GM12878 (cell line): ENCODE data around the gene SLC9C2. TPM values are rescaled to one million over a fixed set of nuclear protein-coding genes. Genes with fewer than 3 reads are reported as not detected.

Experiments used
- ATAC-seq: fragments of 200-7000 bp; cut with Tn5 transposase; 3 replicates; pipeline ENCODE4 v1.9.1; 2020; ENCODE audit warnings: mild to moderate bottlenecking, moderate library complexity
- BruUV-seq: library from RNA; stranded (reverse); fragments of 400-500 nt; replicated peaks from 2 replicates; lab custom pipeline; 2021; lab: Mats Ljungman, UMichigan
- CTCF ChIA-PET: fragments of 300-600 bp; sonication (Branson Sonifier 250); formaldehyde crosslinking; extraction: SDS; loops from one replicate; lab custom pipeline; 2021; ENCODE audit warnings: inconsistent platforms; lab: Yijun Ruan, JAX
- POLR2A ChIA-PET: fragments of 350-600 bp; formaldehyde crosslinking; extraction: SDS; loops from one replicate; lab custom pipeline; 2021; ENCODE audit warnings: inconsistent platforms; lab: Charles Lee
- RAD21 ChIA-PET: fragments of 300-600 bp; sonication (Branson Sonifier 250); formaldehyde crosslinking; loops from one replicate; lab custom pipeline; 2023; ENCODE audit warnings: antibody characterized with exemption; ENCODE audit not compliant: unreplicated experiment; lab: Charles Lee
- SMC1A ChIA-PET: fragments of 300-600 bp; sonication (Branson Sonifier 250); formaldehyde crosslinking; loops from one replicate; lab custom pipeline; 2023; ENCODE audit not compliant: unreplicated experiment, uncharacterized antibody; lab: Charles Lee
- DNase-seq: peaks from one replicate; pipeline ENCODE4 v3.0.0-alpha.2; 2011; ENCODE audit warnings: low read depth, low spot score
- FAIRE-seq: peaks from 3 replicates; lab custom pipeline; 2011; peaks lifted over from hg19 to GRCh38; lab: Jason Lieb, UNC
- H2AFZ ChIP-seq: 2 replicates; pipeline ENCODE4 v1.6.0; 2011; ENCODE audit warnings: low read depth, low read length, control low read depth; ENCODE audit not compliant: control insufficient read depth
- H3K27ac ChIP-seq: 2 replicates; pipeline ENCODE4 v1.5.1; 2011; ENCODE audit warnings: control low read depth; ENCODE audit not compliant: control insufficient read depth, insufficient read depth
- H3K27me3 ChIP-seq, 2 experiments: replicated peaks in 1 of 2; 2 replicates each; pipeline versions ENCODE4 v1.6.0 to v1.6.1; 2011; ENCODE audit warnings: low read length in 1 of 2; ENCODE audit not compliant: control insufficient read depth in 2 of 2, insufficient read depth in 2 of 2
- H3K36me3 ChIP-seq, 2 experiments: 2 replicates each; pipeline ENCODE4 v1.5.1; 2011; ENCODE audit warnings: low read length in 1 of 2; ENCODE audit not compliant: control insufficient read depth in 2 of 2, insufficient read depth in 2 of 2
- H3K4me1 ChIP-seq: 2 replicates; pipeline ENCODE4 v1.6.1; 2011; ENCODE audit warnings: mild to moderate bottlenecking, low read length, moderate library complexity, mixed read lengths; ENCODE audit not compliant: control insufficient read depth, insufficient read depth
- H3K4me2 ChIP-seq: 2 replicates; pipeline ENCODE4 v1.6.0; 2011; ENCODE audit warnings: control low read depth; ENCODE audit not compliant: control insufficient read depth, insufficient read depth
- H3K4me3 ChIP-seq: fragments of 200-600 bp; sonication (generic); 2 replicates; pipeline ENCODE4 v1.5.1; 2016
- H3K79me2 ChIP-seq: 2 replicates; pipeline ENCODE4 v1.6.0; 2011; ENCODE audit warnings: low read length; ENCODE audit not compliant: control insufficient read depth, insufficient read depth
- H3K9ac ChIP-seq: 2 replicates; pipeline ENCODE4 v1.8.0; 2011; ENCODE audit warnings: low read length, control low read depth, mixed read lengths; ENCODE audit not compliant: control insufficient read depth, insufficient read depth
- H3K9me3 ChIP-seq: replicated peaks from 3 replicates; pipeline ENCODE4 v1.5.1; 2011; ENCODE audit warnings: mild to moderate bottlenecking, low read length; ENCODE audit not compliant: control insufficient read depth, insufficient read depth
- H4K20me1 ChIP-seq: 2 replicates; pipeline ENCODE4 v1.6.0; 2011; ENCODE audit not compliant: control insufficient read depth, insufficient read depth
- ASH2L ChIP-seq: fragments of 300-600, 200-600 bp; sonication (generic); IDR thresholded peaks from 2 replicates; pipeline ENCODE4 v1.6.1; 2017; ENCODE audit warnings: low read depth, mild to moderate bottlenecking, borderline replicate concordance
- ATF2 ChIP-seq: IDR thresholded peaks from 2 replicates; pipeline ENCODE4 v1.6.1; 2012; ENCODE audit warnings: low read length, inconsistent platforms
- BMI1 ChIP-seq: fragments of 450-650 bp; IDR thresholded peaks from 2 replicates; pipeline ENCODE4 v1.6.1; 2016; ENCODE audit warnings: mild to moderate bottlenecking, moderate library complexity, borderline replicate concordance
- CBFB ChIP-seq: IDR thresholded peaks from 2 replicates; pipeline ENCODE4 v1.6.1; 2016; ENCODE audit warnings: antibody characterized with exemption, low read depth
- CTCF ChIP-seq, 3 experiments: IDR thresholded peaks in 2 of 3; conservative IDR thresholded peaks in 1 of 3; 2 replicates each; pipeline ENCODE4 v1.5.1; 2011; ENCODE audit warnings: low read depth in 3 of 3, low read length in 3 of 3, mild to moderate bottlenecking in 3 of 3, control low read depth in 2 of 3, moderate library complexity in 2 of 3, inconsistent platforms in 1 of 3, mixed read lengths in 1 of 3; ENCODE audit not compliant: control insufficient read depth in 2 of 3, insufficient read depth in 1 of 3; ENCODE audit errors: extremely low read depth in 1 of 3
- HDAC6 ChIP-seq: fragments of 200-600 bp; sonication (generic); IDR thresholded peaks from one replicate; pipeline ENCODE4 v1.8.0; 2017; ENCODE audit warnings: antibody characterized with exemption; ENCODE audit not compliant: unreplicated experiment
- MAX ChIP-seq: IDR thresholded peaks from 2 replicates; pipeline ENCODE4 v1.6.1; 2012; ENCODE audit warnings: low read depth, low read length, improper control_type of control experiment
- NKRF ChIP-seq: fragments of 450-650 bp; conservative IDR thresholded peaks from 2 replicates; pipeline ENCODE4 v1.6.1; 2017; ENCODE audit warnings: mild to moderate bottlenecking, moderate library complexity
- PAX5 ChIP-seq: IDR thresholded peaks from 2 replicates; pipeline ENCODE4 v1.6.1; 2011; ENCODE audit warnings: low read depth, low read length, borderline replicate concordance
- POLR2AphosphoS2 ChIP-seq: IDR thresholded peaks from 2 replicates; pipeline ENCODE4 v1.6.1; 2011; ENCODE audit warnings: low read depth, mild to moderate bottlenecking, low read length, improper control_type of control experiment, moderate library complexity
- RELA ChIP-seq: fragments of 450-650 bp; IDR thresholded peaks from 2 replicates; pipeline ENCODE4 v1.8.0; 2014; ENCODE audit warnings: borderline replicate concordance; ENCODE audit not compliant: partially characterized antibody
- SMAD1 ChIP-seq: fragments of 450-650 bp; IDR thresholded peaks from 2 replicates; pipeline ENCODE4 v1.6.1; 2018; ENCODE audit warnings: mild to moderate bottlenecking, low read depth; ENCODE audit not compliant: partially characterized antibody
- STAT1 ChIP-seq: fragments of 450-650 bp; conservative IDR thresholded peaks from 2 replicates; pipeline ENCODE4 v1.6.1; 2014; ENCODE audit warnings: antibody characterized with exemption, mild to moderate bottlenecking
- ZNF217 ChIP-seq: fragments of 450-650 bp; IDR thresholded peaks from 2 replicates; pipeline ENCODE4 v1.6.1; 2017; ENCODE audit warnings: antibody characterized with exemption, mild to moderate bottlenecking
- WGBS: methylation state at CpG from one replicate; pipeline ENCODE4 v1.1.6; 2016; ENCODE audit warnings: low lambda C conversion rate; ENCODE audit not compliant: insufficient replicate concordance, insufficient coverage; ENCODE audit errors: missing lambda C conversion rate; 5-methylcytosine and 5-hydroxymethylcytosine counted together
- in situ Hi-C: fragments of 300-500 bp; cut with MboI; formaldehyde crosslinking; loops from 9 replicates; pipeline ENCODE4 v1.14.3; 2018; ENCODE audit warnings: mixed read lengths
- intact Hi-C: fragments of 100-400 bp; cut with micrococcal nuclease; formaldehyde crosslinking; loops from one replicate; pipeline ENCODE4 v1.14.2; 2022; ENCODE audit not compliant: unreplicated experiment
- polyA plus RNA-seq, 11 experiments: library from polyadenylated mRNA; depleted of rRNA in 4 of 11; unstranded in 6 of 11; stranded (reverse) in 5 of 11; fragments of >200 nt; fragmentation: Nextera tagmentation in 4 of 11; fragmentation: Illumina TruSeq in 1 of 11; extraction: Ambion mirVana in 4 of 11; extraction: Trizol in 1 of 11; gene quantifications; 1 replicate in 1 of 11; 2 replicates in 10 of 11; pipeline versions ENCODE4 v1.2.1 to v1.2.3, GENCODE V29; 2011 to 2016; ENCODE audit warnings: inconsistent platforms in 2 of 11, missing spikeins in 2 of 11, low read depth in 1 of 11
- total RNA-seq, 4 experiments: library from RNA; depleted of rRNA in 3 of 4; stranded (reverse); fragments of >200 nt in 3 of 4; fragmentation: Illumina TruSeq in 1 of 4; extraction: Trizol in 1 of 4; gene quantifications; 2 replicates each; pipeline versions ENCODE4 v1.2.1 to v1.2.3, GENCODE V29; 2013 to 2021

SLC9C2 gene
- total and polyA plus RNA-seq, 10 of the 15 experiments (the other 5 are each of a cell fraction or from before 2014, with no cell fraction given): not detected

GRCh38 chr1:173560285-173560880 lies 42.5 kb downstream of the SLC9C2 start:
- ChIA-PET SMC1A (no interaction called here), CTCF (interaction anchor here (1.3 kb wide), 1 partner anchor 9 kb away, joined by 3 read pairs; no protein-coding TSS in a partner anchor), POLR2A (no interaction called here), RAD21 (interaction anchor here (1.3 kb wide), 1 partner anchor 13 kb away, joined by 3 read pairs; no protein-coding TSS in a partner anchor)
- no peak for FAIRE-seq
- no peak for DNase-seq
- intact Hi-C loops: no loop called here
- BruUV-seq: no TSS peak
- no peak overlapping the region for H3K4me3 ChIP-seq
- TF ChIP-seq CBFB: no peak
- no peak for TF ChIP-seq SMAD1
- no peak for TF ChIP-seq CTCF (IDR thresholded peaks at IDR 0.05 in 2 of 3, conservative IDR thresholded peaks at IDR 0.05 in 1 of 3; ENCODE audit: control insufficient read depth in 2 of 3, extremely low read depth in 1 of 3, insufficient read depth in 1 of 3, low read depth in 3 of 3, low read length in 3 of 3)
- no peak for TF ChIP-seq ATF2
- TF ChIP-seq STAT1: no peak
- no peak for TF ChIP-seq BMI1
- no peak for TF ChIP-seq NKRF
- TF ChIP-seq POLR2AphosphoS2: no peak
- TF ChIP-seq ZNF217: no peak
- no peak for TF ChIP-seq RELA
- TF ChIP-seq MAX: no peak
- no peak for TF ChIP-seq PAX5
- no peak for TF ChIP-seq HDAC6
- TF ChIP-seq ASH2L: no peak
- H3K4me1 ChIP-seq: no peaks in the 10 kb centered on the region
- no peaks in the 10 kb centered on the region for H3K27me3 ChIP-seq
- H3K27ac ChIP-seq: no peak overlapping the region
- no peaks in the 10 kb centered on the region for H4K20me1 ChIP-seq
- in situ Hi-C loops: no loop called here
- no peak overlapping the region for H3K9ac ChIP-seq
- ATAC-seq: no peak
- WGBS: 28% methylated on average over 3 of the region's 3 CpGs
- no peaks in the 10 kb centered on the region for H3K36me3 ChIP-seq
- H3K4me2 ChIP-seq: no peak overlapping the region
- no peaks in the 10 kb centered on the region for H3K9me3 ChIP-seq
- H2AFZ ChIP-seq: no peak overlapping the region
- no peaks in the 10 kb centered on the region for H3K79me2 ChIP-seq
